SU-DHL-6 (cell line): Measurements from ENCODE around the gene EIF1.
"Not testable (repeated sequence)": the region's sequence is repeated elsewhere in the genome, so short reads cannot be mapped to it uniquely, and the experiment has no call there.

Experiments used
- CTCF ChIP-seq: fragments of 200-600 bp; sonication (generic); IDR thresholded peaks from one replicate; pipeline ENCODE4 v1.5.1; 2017; ENCODE audit warnings: antibody characterized with exemption, mild to moderate bottlenecking, low read length, moderate library complexity; ENCODE audit not compliant: insufficient read depth, poor library complexity, severe bottlenecking
- EZH2phosphoT487 ChIP-seq: fragments of 200-600 bp; sonication (generic), shearing (Covaris generic); conservative IDR thresholded peaks from 2 replicates; pipeline ENCODE4 v1.6.1; 2018; ENCODE audit warnings: mild to moderate bottlenecking, antibody characterized with exemption, low read length, moderate library complexity, mixed read lengths

- not testable (repeated sequence) for TF ChIP-seq CTCF, EZH2phosphoT487
Observed at GRCh38 chr17:41640596-41640995, 48.1 kb upstream of the EIF1 start.
